ENCODE data around the gene ZDHHC19.

Gene ZDHHC19

DNA sequence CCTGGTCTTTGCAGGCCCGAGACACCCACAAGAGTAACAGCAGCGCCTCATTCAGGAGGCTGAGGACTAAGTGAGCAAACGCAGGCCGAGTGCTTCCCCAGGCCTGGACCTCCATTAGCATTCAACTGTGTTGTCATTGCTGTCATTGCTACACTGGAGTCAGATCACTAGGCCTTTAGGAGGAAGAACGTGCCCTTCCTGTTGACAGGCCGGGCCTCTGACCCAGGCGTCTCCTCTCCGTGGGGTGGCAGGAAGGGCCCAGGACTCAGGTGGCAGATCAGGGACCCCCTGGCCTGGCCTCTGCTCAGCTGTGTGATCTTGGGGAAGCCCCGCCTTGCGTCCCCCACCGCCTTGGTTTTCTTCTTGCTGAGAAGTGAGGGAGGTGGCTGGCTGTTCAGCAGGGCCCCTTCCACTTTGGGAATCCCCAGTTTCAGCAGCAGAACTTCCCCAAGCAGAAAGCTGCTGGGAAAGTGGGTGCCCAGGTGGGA lies 19.1 kb downstream of the ZDHHC19 start:
- TF ChIP-seq, protein P1, sequence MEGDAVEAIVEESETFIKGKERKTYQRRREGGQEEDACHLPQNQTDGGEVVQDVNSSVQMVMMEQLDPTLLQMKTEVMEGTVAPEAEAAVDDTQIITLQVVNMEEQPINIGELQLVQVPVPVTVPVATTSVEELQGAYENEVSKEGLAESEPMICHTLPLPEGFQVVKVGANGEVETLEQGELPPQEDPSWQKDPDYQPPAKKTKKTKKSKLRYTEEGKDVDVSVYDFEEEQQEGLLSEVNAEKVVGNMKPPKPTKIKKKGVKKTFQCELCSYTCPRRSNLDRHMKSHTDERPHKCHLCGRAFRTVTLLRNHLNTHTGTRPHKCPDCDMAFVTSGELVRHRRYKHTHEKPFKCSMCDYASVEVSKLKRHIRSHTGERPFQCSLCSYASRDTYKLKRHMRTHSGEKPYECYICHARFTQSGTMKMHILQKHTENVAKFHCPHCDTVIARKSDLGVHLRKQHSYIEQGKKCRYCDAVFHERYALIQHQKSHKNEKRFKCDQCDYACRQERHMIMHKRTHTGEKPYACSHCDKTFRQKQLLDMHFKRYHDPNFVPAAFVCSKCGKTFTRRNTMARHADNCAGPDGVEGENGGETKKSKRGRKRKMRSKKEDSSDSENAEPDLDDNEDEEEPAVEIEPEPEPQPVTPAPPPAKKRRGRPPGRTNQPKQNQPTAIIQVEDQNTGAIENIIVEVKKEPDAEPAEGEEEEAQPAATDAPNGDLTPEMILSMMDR (IDR thresholded peaks at IDR 0.05; ENCODE audit: borderline replicate concordance, extremely low read depth, low read length, poor library complexity, severe bottlenecking): no peak
- no peak for TF ChIP-seq EZH2 (IDR thresholded peaks at IDR 0.05; ENCODE audit: borderline replicate concordance, low read depth, low read length, severe bottlenecking)
- DNase-seq (no peak), ATAC-seq (ENCODE audit: insufficient read depth, low read depth) (no peak)
- Histone ChIP-seq H3K9me3 (ENCODE audit: insufficient read depth, low read length, severe bottlenecking) (no peaks in the 10 kb centered on the region), H4K20me1 (ENCODE audit: insufficient read depth, low read length) (no peaks in the 10 kb centered on the region), H3K4me2 (ENCODE audit: insufficient read depth, low read length) (no peak overlapping the region), H3K27me3 (ENCODE audit: insufficient read depth, low read length, poor library complexity) (no peaks in the 10 kb centered on the region), H3K9ac (ENCODE audit: low read depth, low read length) (no peak overlapping the region), H3K4me3 (ENCODE audit: low read depth in 1 of 2, low read length in 2 of 2) (no peak overlapping the region), H3K4me1 (ENCODE audit: insufficient read depth, low read length) (peaks cover 17% of the 10 kb centered on the region), H3K36me3 (ENCODE audit: insufficient read depth, low read length) (no peaks in the 10 kb centered on the region), H2AFZ (ENCODE audit: low read depth, low read length) (no peak overlapping the region), H3K27ac (ENCODE audit: low read length) (peak overlapping the region; percentile 15; the same call in 1 of the 2 replicates), H3K79me2 (ENCODE audit: insufficient read depth, low read length) (no peaks in the 10 kb centered on the region)

- no peak overlapping the region for H3K4me2 ChIP-seq (ENCODE audit: insufficient read depth, low read length)
- no peaks in the 10 kb centered on the region for H3K79me2 ChIP-seq (ENCODE audit: insufficient read depth, low read length)
- no peak overlapping the region for H2AFZ ChIP-seq (ENCODE audit: low read depth, low read length)
- H3K9me3 ChIP-seq (ENCODE audit: insufficient read depth, low read length, severe bottlenecking): no peaks in the 10 kb centered on the region
- H3K27ac ChIP-seq (ENCODE audit: low read length): no peak overlapping the region; the same call in 1 of the 2 replicates
- TF ChIP-seq, protein P1 (IDR thresholded peaks at IDR 0.05; ENCODE audit: borderline replicate concordance, extremely low read depth, low read length, poor library complexity, severe bottlenecking): no peak
- no peak for TF ChIP-seq EZH2 (IDR thresholded peaks at IDR 0.05; ENCODE audit: borderline replicate concordance, low read depth, low read length, severe bottlenecking)
- no peaks in the 10 kb centered on the region for H4K20me1 ChIP-seq (ENCODE audit: insufficient read depth, low read length)
- DNase-seq (no peak), ATAC-seq (ENCODE audit: insufficient read depth, low read depth) (no peak)
- H3K4me1 ChIP-seq (ENCODE audit: insufficient read depth, low read length): peaks cover 22% of the 10 kb centered on the region
- no peaks in the 10 kb centered on the region for H3K36me3 ChIP-seq (ENCODE audit: insufficient read depth, low read length)
- no peak overlapping the region for H3K9ac ChIP-seq (ENCODE audit: low read depth, low read length)
- H3K27me3 ChIP-seq (ENCODE audit: insufficient read depth, low read length, poor library complexity): no peaks in the 10 kb centered on the region
- no peak overlapping the region for H3K4me3 ChIP-seq (ENCODE audit: low read depth in 1 of 2, low read length in 2 of 2)
Measured at GRCh38 chr3:196189566-196190347, 21.4 kb downstream of the ZDHHC19 start.

- Histone ChIP-seq H2AFZ (ENCODE audit: low read depth, low read length) (peak overlapping the region; percentile 46), H3K4me3 (ENCODE audit: low read depth in 1 of 2, low read length in 2 of 2) (no peak overlapping the region), H3K27ac (ENCODE audit: low read length) (peak overlapping the region; percentile 68; the same call in 1 of the 2 replicates), H4K20me1 (ENCODE audit: insufficient read depth, low read length) (no peaks in the 10 kb centered on the region), H3K9ac (ENCODE audit: low read depth, low read length) (peak overlapping the region; percentile 22), H3K36me3 (ENCODE audit: insufficient read depth, low read length) (no peaks in the 10 kb centered on the region), H3K79me2 (ENCODE audit: insufficient read depth, low read length) (no peaks in the 10 kb centered on the region), H3K9me3 (ENCODE audit: insufficient read depth, low read length, severe bottlenecking) (no peaks in the 10 kb centered on the region), H3K4me1 (ENCODE audit: insufficient read depth, low read length) (peaks cover 34% of the 10 kb centered on the region), H3K27me3 (ENCODE audit: insufficient read depth, low read length, poor library complexity) (no peaks in the 10 kb centered on the region), H3K4me2 (ENCODE audit: insufficient read depth, low read length) (no peak overlapping the region)
- ATAC-seq (ENCODE audit: insufficient read depth, low read depth) (peak; percentile 14; the same call in 1 of the 3 replicates), DNase-seq (peak; percentile 45)
- no peak for TF ChIP-seq EZH2 (IDR thresholded peaks at IDR 0.05; ENCODE audit: borderline replicate concordance, low read depth, low read length, severe bottlenecking)
- TF ChIP-seq, protein P1 (IDR thresholded peaks at IDR 0.05; ENCODE audit: borderline replicate concordance, extremely low read depth, low read length, poor library complexity, severe bottlenecking): no peak
Measured at GRCh38 chr3:196186651-196187573, 24.3 kb downstream of the ZDHHC19 start.

All from DND-41 (cell line).